Keratinocyte (primary cell): Measurements from ENCODE around the gene CDCA5. TPM values are rescaled to one million over a fixed set of nuclear protein-coding genes. Genes with fewer than 3 reads are reported as not detected.

Experiments used
- DNase-seq: peaks from one replicate; pipeline ENCODE4 v3.0.0-alpha.2; 2011; ENCODE audit warnings: low read depth, missing footprints, low spot score
- FAIRE-seq: peaks from 2 replicates; lab custom pipeline; 2011; peaks lifted over from hg19 to GRCh38; lab: Jason Lieb, UNC
- H2AFZ ChIP-seq: 2 replicates; pipeline ENCODE4 v1.6.0; 2012; ENCODE audit warnings: low read length, control low read depth, inconsistent platforms; ENCODE audit not compliant: control insufficient read depth
- H3K27ac ChIP-seq: 2 replicates; pipeline ENCODE4 v1.5.1; 2011; ENCODE audit warnings: low read length; ENCODE audit not compliant: control insufficient read depth, insufficient read depth
- H3K27me3 ChIP-seq: 3 replicates; pipeline ENCODE4 v1.6.0; 2011; ENCODE audit warnings: low read length; ENCODE audit not compliant: control insufficient read depth, insufficient read depth; ENCODE audit errors: extremely low read depth
- H3K36me3 ChIP-seq, 2 experiments: 2 replicates in 1 of 2; 3 replicates in 1 of 2; pipeline ENCODE4 v1.5.1; 2011; ENCODE audit warnings: low read length in 2 of 2, mild to moderate bottlenecking in 1 of 2; ENCODE audit not compliant: control insufficient read depth in 2 of 2, insufficient read depth in 2 of 2; ENCODE audit errors: extremely low read depth in 1 of 2
- H3K4me1 ChIP-seq: 3 replicates; pipeline ENCODE4 v1.5.1; 2011; ENCODE audit warnings: low read length; ENCODE audit not compliant: control insufficient read depth, insufficient read depth; ENCODE audit errors: extremely low read depth
- H3K4me2 ChIP-seq: 3 replicates; pipeline ENCODE4 v1.6.0; 2011; ENCODE audit warnings: low read depth, low read length; ENCODE audit not compliant: control insufficient read depth, insufficient read depth; ENCODE audit errors: extremely low read depth
- H3K4me3 ChIP-seq, 3 experiments: fragments of 200-600 bp in 1 of 3; sonication (generic) in 1 of 3; 2 replicates in 2 of 3; 3 replicates in 1 of 3; pipeline ENCODE4 v1.5.1; 2011 to 2016; ENCODE audit warnings: low read length in 3 of 3, mild to moderate bottlenecking in 3 of 3, control low read depth in 2 of 3, inconsistent platforms in 1 of 3, low read depth in 1 of 3, mixed read lengths in 1 of 3, mixed run types in 1 of 3, moderate library complexity in 1 of 3; ENCODE audit not compliant: control insufficient read depth in 2 of 3, insufficient read depth in 2 of 3; ENCODE audit errors: extremely low read depth in 1 of 3
- H3K79me2 ChIP-seq: 2 replicates; pipeline ENCODE4 v1.6.0; 2012; ENCODE audit warnings: low read length; ENCODE audit not compliant: control insufficient read depth, insufficient read depth
- H3K9ac ChIP-seq: 3 replicates; pipeline ENCODE4 v1.6.0; 2011; ENCODE audit warnings: low read length; ENCODE audit not compliant: control insufficient read depth, insufficient read depth; ENCODE audit errors: extremely low read depth
- H3K9me1 ChIP-seq: 3 replicates; pipeline ENCODE4 v1.6.0; 2011; ENCODE audit warnings: low read length; ENCODE audit not compliant: control insufficient read depth, insufficient read depth; ENCODE audit errors: extremely low read depth
- H3K9me3 ChIP-seq: 2 replicates; pipeline ENCODE4 v1.5.1; 2012; ENCODE audit warnings: low read depth, low read length; ENCODE audit not compliant: control insufficient read depth
- H4K20me1 ChIP-seq: 3 replicates; pipeline ENCODE4 v1.6.0; 2011; ENCODE audit warnings: low read length; ENCODE audit not compliant: control insufficient read depth, insufficient read depth; ENCODE audit errors: extremely low read depth
- EZH2 ChIP-seq: IDR thresholded peaks from one replicate; pipeline ENCODE4 v1.6.1; 2012; ENCODE audit warnings: inconsistent platforms, mild to moderate bottlenecking, low read length, moderate library complexity
- dilution Hi-C: fragments of 300-500 bp; cut with MboI; formaldehyde crosslinking; loops from one replicate; pipeline ENCODE4 v1.7.0; 2020; ENCODE audit warnings: low sequenced_read_pairs; ENCODE audit not compliant: extremely low pct_ligation_motif_present
- polyA plus RNA-seq, 5 experiments: library from polyadenylated mRNA; depleted of rRNA in 3 of 5; stranded (reverse) in 3 of 5; stranded (forward) in 1 of 5; unstranded in 1 of 5; fragments of >200 nt; gene quantifications; 1 replicate in 1 of 5; 2 replicates in 3 of 5; 3 replicates in 1 of 5; pipeline versions ENCODE4 v1.2.1 to v1.2.3, GENCODE V29; 2011 to 2012; ENCODE audit warnings: missing spikeins in 2 of 5, low read depth in 1 of 5, low replicate concordance in 1 of 5
- TF ChIP-seq, protein P1 (sequence below), 3 experiments: IDR thresholded peaks in 1 of 3; conservative IDR thresholded peaks in 1 of 3; optimal IDR thresholded peaks in 1 of 3; 2 replicates in 2 of 3; 3 replicates in 1 of 3; pipeline versions ENCODE3 to v1.5.1; 2011; ENCODE audit warnings: low read length in 3 of 3, mild to moderate bottlenecking in 3 of 3, moderate library complexity in 2 of 3, control low read depth in 1 of 3, inconsistent platforms in 1 of 3; ENCODE audit not compliant: insufficient read depth in 2 of 3; ENCODE audit errors: extremely low read depth in 1 of 3

CDCA5 gene
- polyA plus RNA-seq, 1 donor (not counting 4 experiments of a cell fraction or from before 2014, with no cell fraction given) = 8.0 TPM

DNA sequence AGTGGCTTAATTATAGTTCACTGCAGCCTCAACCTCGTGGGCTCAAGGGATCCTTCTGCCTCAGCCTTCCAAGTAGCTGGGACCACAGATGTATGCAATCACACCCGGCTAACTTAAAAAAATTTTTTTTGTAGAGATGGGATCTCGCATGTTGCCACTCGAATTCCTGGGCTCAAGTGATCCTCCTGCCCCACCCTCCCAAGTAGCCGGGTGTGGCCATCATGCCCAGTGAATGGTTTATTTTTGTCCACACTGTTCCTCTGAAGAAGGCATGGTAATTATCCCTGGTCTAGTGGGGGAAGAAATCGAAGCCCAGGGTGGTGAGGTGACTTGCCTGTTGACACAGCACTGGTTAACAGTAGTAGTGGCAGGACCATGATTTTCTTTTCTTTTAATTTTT lies 40.9 kb downstream of the CDCA5 start:
- no peak overlapping the region for H3K27ac ChIP-seq
- H3K9me1 ChIP-seq = no peaks in the 10 kb centered on the region
- H3K79me2 ChIP-seq = peaks cover 5% of the 10 kb centered on the region
- H3K36me3 ChIP-seq = peaks cover 3 to 7% of the 10 kb centered on the region in 2 experiments
- H2AFZ ChIP-seq = no peak overlapping the region
- H3K4me3 ChIP-seq = no peak overlapping the region
- H3K9ac ChIP-seq = no peak overlapping the region
- no peaks in the 10 kb centered on the region for H4K20me1 ChIP-seq
- dilution Hi-C loops = no loop called here
- H3K9me3 ChIP-seq = no peaks in the 10 kb centered on the region
- TF ChIP-seq, protein P1, sequence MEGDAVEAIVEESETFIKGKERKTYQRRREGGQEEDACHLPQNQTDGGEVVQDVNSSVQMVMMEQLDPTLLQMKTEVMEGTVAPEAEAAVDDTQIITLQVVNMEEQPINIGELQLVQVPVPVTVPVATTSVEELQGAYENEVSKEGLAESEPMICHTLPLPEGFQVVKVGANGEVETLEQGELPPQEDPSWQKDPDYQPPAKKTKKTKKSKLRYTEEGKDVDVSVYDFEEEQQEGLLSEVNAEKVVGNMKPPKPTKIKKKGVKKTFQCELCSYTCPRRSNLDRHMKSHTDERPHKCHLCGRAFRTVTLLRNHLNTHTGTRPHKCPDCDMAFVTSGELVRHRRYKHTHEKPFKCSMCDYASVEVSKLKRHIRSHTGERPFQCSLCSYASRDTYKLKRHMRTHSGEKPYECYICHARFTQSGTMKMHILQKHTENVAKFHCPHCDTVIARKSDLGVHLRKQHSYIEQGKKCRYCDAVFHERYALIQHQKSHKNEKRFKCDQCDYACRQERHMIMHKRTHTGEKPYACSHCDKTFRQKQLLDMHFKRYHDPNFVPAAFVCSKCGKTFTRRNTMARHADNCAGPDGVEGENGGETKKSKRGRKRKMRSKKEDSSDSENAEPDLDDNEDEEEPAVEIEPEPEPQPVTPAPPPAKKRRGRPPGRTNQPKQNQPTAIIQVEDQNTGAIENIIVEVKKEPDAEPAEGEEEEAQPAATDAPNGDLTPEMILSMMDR (optimal IDR thresholded peaks at IDR 0.05 in 1 of 3, IDR thresholded peaks at IDR 0.05 in 1 of 3, conservative IDR thresholded peaks at IDR 0.05 in 1 of 3; ENCODE audit: extremely low read depth in 1 of 3, insufficient read depth in 2 of 3, low read length in 3 of 3) = no peak
- no peak for TF ChIP-seq EZH2
- peaks cover 20% of the 10 kb centered on the region for H3K4me1 ChIP-seq
- DNase-seq = no peak
- no peak for FAIRE-seq
- peak overlapping the region; percentile 16 for H3K4me2 ChIP-seq
- no peaks in the 10 kb centered on the region for H3K27me3 ChIP-seq

DNA sequence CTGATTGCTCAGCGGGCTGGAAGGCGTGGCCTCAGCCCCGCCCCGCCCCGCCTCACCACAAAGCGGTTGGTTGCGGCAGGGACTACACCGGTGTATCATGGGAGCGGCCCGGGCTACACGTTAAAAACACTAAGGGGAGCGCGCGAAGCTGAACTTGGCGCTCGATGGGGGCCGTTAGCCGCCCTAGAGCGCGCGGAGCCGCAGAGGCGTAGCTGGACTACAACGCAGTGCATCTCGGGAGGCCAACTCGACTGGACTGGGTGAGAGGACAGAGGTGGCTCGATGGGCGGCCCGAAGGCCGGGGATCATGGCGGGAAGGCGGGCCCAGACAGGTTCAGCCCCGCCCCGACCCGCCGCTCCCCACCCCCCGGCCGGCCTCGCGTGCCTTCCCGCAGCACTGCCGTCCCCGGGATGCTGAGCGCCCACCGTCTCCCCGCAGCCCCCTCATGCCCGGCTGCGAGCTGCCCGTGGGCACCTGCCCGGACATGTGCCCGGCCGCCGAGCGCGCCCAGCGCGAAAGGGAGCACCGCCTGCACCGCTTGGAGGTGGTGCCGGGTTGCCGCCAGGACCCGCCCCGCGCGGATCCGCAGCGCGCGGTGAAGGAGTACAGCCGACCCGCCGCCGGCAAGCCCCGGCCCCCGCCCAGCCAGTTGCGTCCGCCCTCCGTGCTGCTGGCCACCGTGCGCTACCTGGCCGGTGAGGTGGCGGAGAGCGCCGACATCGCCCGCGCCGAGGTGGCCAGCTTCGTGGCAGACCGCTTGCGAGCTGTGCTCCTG lies 42.8 kb downstream of the CDCA5 start, which contains the start of gene SAC3D1:
Gene SAC3D1 (plus strand): TSS at position 364 of the 776 bp plus-strand sequence. CDS start 83 bp downstream, at position 447.
- dilution Hi-C loops = no loop called here

More for the DNA sequence above, 42.8 kb downstream of the CDCA5 start, which contains the start of gene SAC3D1:
- H3K9me3 ChIP-seq = no peaks in the 10 kb centered on the region
- peak within 1 kb of the TSS; percentile 81 for H3K9ac ChIP-seq
- peaks cover 5% of the 10 kb centered on the region for H3K79me2 ChIP-seq
- H4K20me1 ChIP-seq = no peaks in the 10 kb centered on the region
- peaks cover 18% of the 10 kb centered on the region for H3K4me1 ChIP-seq
- no peaks in the 10 kb centered on the region for H3K9me1 ChIP-seq
- no peaks in the 10 kb centered on the region for H3K27me3 ChIP-seq
- DNase-seq (peak; percentile 46), FAIRE-seq (no peak)
- peaks cover 3 to 8% of the 10 kb centered on the region in 2 experiments for H3K36me3 ChIP-seq
- peak within 1 kb of the TSS; percentile 89 for H3K4me2 ChIP-seq
- TF ChIP-seq, protein P1 (optimal IDR thresholded peaks at IDR 0.05 in 1 of 3, IDR thresholded peaks at IDR 0.05 in 1 of 3, conservative IDR thresholded peaks at IDR 0.05 in 1 of 3; ENCODE audit: extremely low read depth in 1 of 3, insufficient read depth in 2 of 3, low read length in 3 of 3) = no peak
- no peak for TF ChIP-seq EZH2
- peak within 1 kb of the TSS; percentile 89 for H2AFZ ChIP-seq
- peak within 1 kb of the TSS; percentile 79 for H3K27ac ChIP-seq
- peak within 1 kb of the TSS; percentile 60 to 76 (median 70) for H3K4me3 ChIP-seq
